HG02885 (cell line): ENCODE data around the gene SAMD4B.
"Not testable (repeated sequence)": the region's sequence is repeated elsewhere in the genome, so short reads cannot be mapped to it uniquely, and the experiment has no call there.

ENCODE experiments used
- ATAC-seq: cut with Tn5 transposase; IDR thresholded peaks from one replicate; pipeline ENCODE4 v1.9.1; 2021; ENCODE audit warnings: mild to moderate bottlenecking; ENCODE audit not compliant: unreplicated experiment, poor library complexity

SAMD4B gene

GRCh38 chr19:39341719-39342604 is at the start of gene SAMD4B:
Gene SAMD4B (plus strand): TSS chr19:39342421. CDS start chr19:39356894, 14,473 bp downstream.
- peak; percentile 88 for ATAC-seq

GRCh38 chr19:39293394-39293793 is 48.8 kb upstream of the SAMD4B start:
- no peak for ATAC-seq

DNA sequence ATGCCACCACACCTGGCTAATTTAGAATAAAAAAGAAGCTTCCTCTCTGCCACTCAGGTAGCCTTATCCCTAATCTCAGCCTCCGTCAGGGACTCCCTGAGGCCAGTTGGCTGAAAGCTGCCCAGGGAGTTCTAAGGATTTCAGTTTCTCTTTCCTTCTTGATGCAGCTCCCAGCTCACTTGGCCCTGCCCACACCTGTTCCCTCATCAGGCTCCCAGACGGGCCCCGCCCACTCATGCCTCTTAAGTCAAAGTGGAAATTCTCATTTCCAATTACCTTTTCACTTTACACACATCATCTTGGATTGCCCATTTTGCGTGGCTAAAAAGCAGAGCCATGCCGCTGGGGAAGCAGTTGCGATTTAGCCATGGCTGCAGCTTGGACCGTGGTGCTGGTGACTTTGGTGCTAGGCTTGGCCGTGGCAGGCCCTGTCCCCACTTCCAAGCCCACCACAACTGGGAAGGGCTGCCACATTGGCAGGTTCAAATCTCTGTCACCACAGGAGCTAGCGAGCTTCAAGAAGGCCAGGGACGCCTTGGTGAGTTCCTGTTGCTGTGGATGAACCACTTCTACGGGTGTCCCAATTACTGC is 46.1 kb upstream of the SAMD4B start, which contains the start of gene IFNL1:
Gene IFNL1, plus strand, starts transcription at position 353 of the 591 bp plus-strand sequence. Its CDS starts 15 bp downstream, at position 368.
- ATAC-seq: no peak

- no peak for ATAC-seq
These were observed 45.3 kb upstream of the SAMD4B start for GRCh38 chr19:39296906-39297305.

- no peak for ATAC-seq
These were observed 44.1 kb upstream of the SAMD4B start for GRCh38 chr19:39297931-39298634.

GRCh38 chr19:39299404-39299803 is 42.8 kb upstream of the SAMD4B start:
- no peak for ATAC-seq

DNA sequence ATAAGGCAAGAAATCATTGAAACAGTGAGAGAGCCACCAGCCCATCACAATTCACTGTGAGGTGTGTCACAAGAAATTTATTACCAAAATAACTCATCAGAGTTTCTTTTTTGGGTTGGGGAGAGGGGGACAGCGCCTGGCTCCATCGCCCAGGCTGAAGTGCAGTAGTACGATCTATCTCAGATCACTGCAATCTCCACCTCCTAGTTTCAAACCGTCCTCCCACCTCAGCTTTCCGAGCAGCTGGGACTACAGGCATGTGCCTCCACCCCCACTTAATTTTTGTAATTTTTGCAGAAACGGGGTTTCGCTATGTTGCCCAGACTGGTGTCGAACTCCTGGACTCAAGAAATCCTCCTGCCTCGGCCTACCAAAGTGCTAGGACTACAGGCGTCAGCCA is 42.4 kb upstream of the SAMD4B start:
- no peak for ATAC-seq

GRCh38 chr19:39301021-39301420 is 41.2 kb upstream of the SAMD4B start:
- no peak for ATAC-seq

DNA sequence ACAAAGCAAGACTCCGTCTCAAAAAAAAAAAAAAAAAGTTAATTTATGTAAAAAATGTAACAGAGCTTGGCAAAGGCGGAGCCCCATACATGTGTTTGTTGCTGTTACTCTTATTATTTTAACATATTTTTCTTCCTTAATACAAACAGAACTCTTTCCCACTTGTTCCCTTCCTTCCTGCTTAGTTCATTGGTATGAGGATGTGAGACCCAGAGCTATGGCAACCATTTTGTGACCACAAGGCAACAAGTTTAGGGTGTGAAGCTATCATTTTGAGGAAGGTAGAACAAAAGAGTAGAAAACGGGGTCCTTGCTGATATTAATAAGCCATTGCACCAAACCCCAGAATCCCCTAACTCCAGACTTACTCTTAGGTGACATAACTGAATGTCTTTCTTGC is 40.7 kb upstream of the SAMD4B start:
- ATAC-seq: no peak

DNA sequence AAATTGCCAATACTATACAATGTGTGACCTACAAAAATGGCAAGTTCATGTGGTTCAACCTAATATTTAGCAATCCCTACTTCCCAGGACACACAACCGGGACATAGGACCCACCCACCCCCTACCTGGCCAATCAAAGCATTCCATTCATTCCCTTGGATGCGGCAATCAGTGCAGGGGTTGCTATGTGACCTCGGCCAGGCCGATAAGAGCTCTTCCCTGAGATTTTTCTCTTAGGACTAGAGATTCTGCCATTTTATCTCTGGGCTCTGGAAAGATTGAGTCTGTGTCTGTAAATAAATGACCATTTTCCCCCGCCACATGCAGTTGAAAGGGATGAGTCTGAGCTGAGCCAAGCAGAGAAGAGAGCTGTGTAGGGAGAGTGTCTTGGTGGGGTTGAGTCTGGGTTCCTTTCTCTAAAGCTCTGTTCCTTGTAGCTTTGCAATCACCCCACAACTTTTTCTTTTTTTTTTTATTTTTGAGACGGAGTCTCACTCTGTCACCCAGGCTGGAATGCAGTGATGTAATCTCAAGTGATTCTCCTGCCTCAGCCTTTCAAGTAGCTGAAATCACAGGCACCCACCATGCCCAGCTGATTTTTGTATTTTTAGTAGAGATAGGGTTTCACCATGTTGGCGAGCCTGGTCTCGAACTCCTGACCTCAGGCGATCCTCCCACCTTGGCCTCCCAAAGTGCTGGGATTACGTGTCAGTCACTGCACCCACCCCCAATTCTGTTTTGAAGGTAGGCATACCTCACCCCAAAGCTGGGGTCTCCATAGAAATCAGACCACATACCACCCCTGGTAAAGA is 38.6 kb upstream of the SAMD4B start:
- no peak for ATAC-seq

GRCh38 chr19:39304185-39304513 is 38.1 kb upstream of the SAMD4B start:
- no peak for ATAC-seq

DNA sequence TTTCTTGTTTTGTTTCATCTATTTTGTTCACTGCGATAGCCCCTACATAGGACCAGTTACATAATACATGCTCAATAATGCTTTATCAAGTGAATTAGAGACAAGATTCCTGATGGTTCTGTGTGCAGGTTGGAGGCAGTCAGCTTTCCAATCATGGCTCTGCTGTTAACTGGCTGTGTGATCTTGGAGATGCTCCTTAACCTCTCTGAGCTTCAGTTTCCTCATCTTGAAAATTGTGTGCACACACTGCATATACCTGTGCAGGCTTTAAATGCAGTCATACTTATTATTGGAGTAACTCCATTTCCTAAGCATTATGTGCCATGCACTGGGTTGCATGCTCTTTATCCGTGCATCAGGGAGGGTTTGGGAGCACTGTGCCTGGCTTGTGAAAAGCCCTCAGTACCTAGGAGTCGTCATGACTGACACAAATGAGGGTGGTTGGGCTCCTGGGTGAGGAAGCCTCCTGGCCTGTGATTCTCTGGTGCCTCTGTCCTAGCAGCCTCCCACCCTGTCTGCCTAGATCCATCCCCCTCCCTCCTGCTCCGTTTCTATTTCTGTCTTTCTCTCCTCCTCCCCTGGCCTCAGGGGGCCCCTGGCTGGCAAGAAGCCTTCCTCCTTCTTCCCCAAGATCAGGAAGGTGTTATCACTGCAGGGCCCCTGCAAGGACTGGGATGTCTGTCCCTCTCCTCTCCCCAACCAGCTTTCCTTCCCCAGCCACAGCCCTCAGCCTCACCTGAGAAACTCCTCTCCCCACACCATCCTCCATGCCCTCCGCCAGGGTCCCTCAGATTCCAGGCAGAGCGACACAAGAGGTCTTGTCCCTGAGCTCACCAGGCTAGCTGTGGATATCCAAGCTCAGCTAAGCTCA is 37.3 kb upstream of the SAMD4B start:
- ATAC-seq: no peak

DNA sequence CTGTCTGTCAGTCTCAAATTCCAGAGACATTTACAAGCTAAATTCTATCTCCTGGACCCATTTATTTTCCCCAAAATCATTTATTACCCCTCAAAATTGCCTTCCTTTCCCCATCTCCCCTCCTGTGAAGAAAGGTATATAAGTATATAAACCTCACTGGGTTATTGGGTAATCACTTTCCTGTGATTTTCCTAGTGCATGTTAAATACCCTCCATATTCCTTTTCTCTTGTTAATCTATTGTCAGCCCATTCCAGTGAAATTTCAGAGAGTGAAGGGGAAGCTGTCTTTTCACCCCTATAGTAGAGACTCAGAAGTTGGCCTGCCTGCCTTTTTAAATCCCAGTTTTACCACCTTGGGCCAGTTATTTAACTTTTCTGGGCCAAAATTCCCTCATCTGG is 36.1 kb upstream of the SAMD4B start:
- no peak for ATAC-seq

GRCh38 chr19:39307046-39307821 is 35.0 kb upstream of the SAMD4B start:
- no peak for ATAC-seq

- ATAC-seq: no peak
These were observed 34.2 kb upstream of the SAMD4B start for GRCh38 chr19:39307822-39308530.

- no peak for ATAC-seq
These were observed 33.5 kb upstream of the SAMD4B start for GRCh38 chr19:39308531-39309304.

DNA sequence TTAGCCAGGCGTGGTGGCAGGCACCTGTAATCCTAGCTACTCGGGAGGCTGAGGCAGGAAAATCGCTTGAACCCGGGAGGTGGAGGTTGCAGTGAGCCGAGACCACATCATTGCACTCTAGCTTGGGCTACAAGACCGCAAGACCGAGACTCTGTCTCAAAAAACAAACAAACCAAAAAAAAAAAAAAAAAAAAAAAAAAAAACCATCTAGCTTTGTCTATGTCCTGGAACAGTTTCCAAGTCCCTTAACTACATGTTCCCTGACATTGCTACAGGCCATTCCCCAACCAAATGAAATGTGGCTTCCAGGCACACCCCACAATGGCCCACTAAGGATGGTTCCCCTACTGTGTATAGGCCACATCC is 32.9 kb upstream of the SAMD4B start:
- ATAC-seq: not testable (repeated sequence)
